ENCODE measurements around the gene NUP93. TPM values are rescaled to one million over a fixed set of nuclear protein-coding genes. Genes with fewer than 3 reads are reported as not detected.

The NUP93 gene
- total RNA-seq, 1 experiment from 2014 or later = 165 TPM

DNA sequence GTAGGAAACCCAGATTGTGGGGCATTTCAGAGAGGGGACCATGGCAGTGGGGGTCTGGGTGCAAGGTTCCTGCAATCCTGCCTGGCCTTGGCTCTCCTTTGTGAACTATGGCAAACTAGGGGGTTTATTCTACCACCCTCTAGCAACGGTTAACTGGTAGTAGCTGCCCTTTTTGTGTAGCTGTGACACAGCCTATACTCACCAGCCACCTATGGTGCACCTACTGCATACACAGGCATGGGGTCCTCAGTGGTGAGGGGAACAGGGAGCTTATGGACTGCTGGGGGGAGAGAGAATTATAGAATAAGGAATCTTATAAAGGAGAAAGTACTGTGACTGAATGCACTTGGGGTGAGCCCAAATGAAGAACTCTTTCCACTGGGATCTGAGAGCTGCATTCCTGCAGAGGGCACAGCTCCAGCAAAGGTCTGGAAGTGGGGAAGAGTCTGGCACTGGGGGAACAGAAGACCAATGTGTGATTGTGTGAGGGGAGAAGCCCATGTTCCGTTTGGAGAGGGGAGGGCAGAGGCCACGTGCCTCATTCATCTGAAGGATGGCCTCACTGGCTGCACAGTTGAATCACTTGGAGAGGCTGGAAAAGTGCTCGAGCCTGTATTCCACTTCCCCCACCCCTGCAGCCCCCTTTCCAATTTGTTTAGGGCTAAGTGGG lies 45.5 kb upstream of the NUP93 start:
- Histone ChIP-seq H2BK5ac (ENCODE audit: insufficient read length, low read length) (no peak overlapping the region), H3K18ac (ENCODE audit: insufficient read length, low read depth, low read length) (no peak overlapping the region), H2BK20ac (ENCODE audit: low read depth, low read length, poor library complexity, severe bottlenecking) (no peak overlapping the region), H3K9me3 (ENCODE audit: control insufficient read depth, low read depth, low read length) (no peaks in the 10 kb centered on the region), H3K23ac (ENCODE audit: insufficient read length, low read depth, low read length) (no peak overlapping the region), H2BK120ac (ENCODE audit: low read depth, low read length, poor library complexity, severe bottlenecking) (no peak overlapping the region), H2AFZ (ENCODE audit: low read length) (no peak overlapping the region), H3T11ph (ENCODE audit: low read length) (no peak overlapping the region), H3K4ac (ENCODE audit: low read depth, low read length) (no peak overlapping the region), H4K20me1 (ENCODE audit: control insufficient read depth, insufficient read depth, insufficient read length) (no peaks in the 10 kb centered on the region), H3K56ac (ENCODE audit: insufficient read length, low read depth, low read length) (no peak overlapping the region), H3K27me3 (ENCODE audit: insufficient read depth, low read length) (no peaks in the 10 kb centered on the region), H3K23me2 (ENCODE audit: insufficient read length, low read depth, low read length, poor library complexity, severe bottlenecking) (peaks cover 8% of the 10 kb centered on the region), H3K4me1 (ENCODE audit: insufficient read depth, low read length) (no peaks in the 10 kb centered on the region), H3K27ac (ENCODE audit: insufficient read length, low read depth, low read length) (no peak overlapping the region), H3K4me2 (ENCODE audit: insufficient read depth, insufficient read length, low read length) (no peak overlapping the region), H4K91ac (ENCODE audit: insufficient read length, low read depth, low read length) (no peak overlapping the region), H2BK15ac (ENCODE audit: low read depth, low read length) (no peak overlapping the region), H3K79me1 (ENCODE audit: insufficient read depth, low read depth, low read length, poor library complexity, severe bottlenecking) (no peaks in the 10 kb centered on the region), H3K79me2 (ENCODE audit: insufficient read depth, low read length) (no peaks in the 10 kb centered on the region), H3K9ac (ENCODE audit: extremely low read depth, insufficient read length, low read length) (no peak overlapping the region), H2BK12ac (ENCODE audit: insufficient read length, low read depth, low read length) (no peak overlapping the region), H4K5ac (ENCODE audit: insufficient read length, low read depth, low read length) (no peak overlapping the region), H2AK5ac (ENCODE audit: insufficient read length, low read length) (no peak overlapping the region), H4K8ac (replicated peaks; ENCODE audit: insufficient read length, low read depth, low read length) (no peak overlapping the region), H3K14ac (ENCODE audit: insufficient read depth, low read length) (no peak overlapping the region)
- TF ChIP-seq, protein P1, sequence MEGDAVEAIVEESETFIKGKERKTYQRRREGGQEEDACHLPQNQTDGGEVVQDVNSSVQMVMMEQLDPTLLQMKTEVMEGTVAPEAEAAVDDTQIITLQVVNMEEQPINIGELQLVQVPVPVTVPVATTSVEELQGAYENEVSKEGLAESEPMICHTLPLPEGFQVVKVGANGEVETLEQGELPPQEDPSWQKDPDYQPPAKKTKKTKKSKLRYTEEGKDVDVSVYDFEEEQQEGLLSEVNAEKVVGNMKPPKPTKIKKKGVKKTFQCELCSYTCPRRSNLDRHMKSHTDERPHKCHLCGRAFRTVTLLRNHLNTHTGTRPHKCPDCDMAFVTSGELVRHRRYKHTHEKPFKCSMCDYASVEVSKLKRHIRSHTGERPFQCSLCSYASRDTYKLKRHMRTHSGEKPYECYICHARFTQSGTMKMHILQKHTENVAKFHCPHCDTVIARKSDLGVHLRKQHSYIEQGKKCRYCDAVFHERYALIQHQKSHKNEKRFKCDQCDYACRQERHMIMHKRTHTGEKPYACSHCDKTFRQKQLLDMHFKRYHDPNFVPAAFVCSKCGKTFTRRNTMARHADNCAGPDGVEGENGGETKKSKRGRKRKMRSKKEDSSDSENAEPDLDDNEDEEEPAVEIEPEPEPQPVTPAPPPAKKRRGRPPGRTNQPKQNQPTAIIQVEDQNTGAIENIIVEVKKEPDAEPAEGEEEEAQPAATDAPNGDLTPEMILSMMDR (conservative IDR thresholded peaks at IDR 0.05) = no peak
- WGBS (ENCODE audit: extremely low coverage, insufficient read length, low lambda C conversion rate) = no CpG with 5 or more reads among the region's 4 CpGs
- Mint-ChIP-seq H3K4me3 (no peak overlapping the region), H3K9me3 (peaks cover 9 to 11% of the 10 kb centered on the region in 2 experiments), H3K27me3 (ENCODE audit: low read depth) (peaks cover 56% of the 10 kb centered on the region), H3K4me1 (peaks cover 22 to 27% of the 10 kb centered on the region in 2 experiments), H3K27ac (no peak overlapping the region; a peak in 1 of 7 replicates), H3K36me3 (ENCODE audit: insufficient read depth in 1 of 3, low read depth in 3 of 3) (peaks cover 3 to 13% (median 8%) of the 10 kb centered on the region in 3 experiments; a peak in 6 of 7 replicates)
- no peak for DNase-seq

Measured in H9 (cell line).